GM21737 (cell line): ENCODE results near the gene ARFIP2.

Experiments
- ATAC-seq: cut with Tn5 transposase; IDR thresholded peaks from one replicate; pipeline ENCODE4 v1.9.1; 2021; ENCODE audit warnings: mild to moderate bottlenecking, moderate library complexity; ENCODE audit not compliant: unreplicated experiment

Gene ARFIP2

GRCh38 chr11:6483015-6483414 lies 1.9 kb upstream of the ARFIP2 start:
- ATAC-seq: no peak

DNA sequence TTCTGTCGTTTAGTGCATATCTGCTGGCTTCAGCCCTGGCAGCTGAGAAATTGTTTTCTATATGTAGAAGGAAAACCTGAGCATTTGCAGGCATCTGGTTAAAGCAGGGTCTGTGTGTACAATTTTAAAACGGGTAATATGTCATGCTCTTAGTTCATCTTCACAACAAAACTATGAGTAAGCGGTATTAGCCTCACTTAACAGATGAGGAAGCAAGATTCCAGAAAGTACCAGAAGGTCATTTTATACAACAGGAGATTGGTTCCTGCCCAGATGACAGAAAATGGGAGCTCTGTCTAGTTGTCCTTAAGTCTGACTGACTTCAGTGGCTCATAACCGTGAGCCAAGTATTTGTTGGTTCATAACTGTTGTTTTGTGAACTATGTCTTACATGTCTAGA lies 1.3 kb upstream of the ARFIP2 start:
- ATAC-seq: no peak

DNA sequence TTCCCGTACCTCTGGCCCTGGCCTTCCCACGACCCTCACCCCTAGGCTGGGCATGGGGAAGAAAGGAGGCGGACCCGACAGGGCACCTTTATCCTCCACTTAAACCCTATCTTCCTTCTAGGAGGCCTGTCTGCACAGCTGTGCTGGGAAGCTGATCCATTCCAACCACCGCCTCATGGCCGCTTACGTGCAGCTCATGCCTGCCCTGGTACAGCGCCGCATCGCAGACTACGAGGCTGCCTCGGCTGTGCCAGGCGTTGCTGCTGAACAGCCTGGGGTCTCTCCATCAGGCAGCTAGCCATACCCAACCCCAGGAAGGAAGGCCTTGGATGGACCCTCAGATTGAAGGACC lies 769 bp upstream of the ARFIP2 start:
- ATAC-seq: no peak

- ATAC-seq: no peak
Measured at GRCh38 chr11:6480299-6480914, 724 bp downstream of the ARFIP2 start.

- ATAC-seq: no peak
Measured at GRCh38 chr11:6476571-6476970, 4.6 kb downstream of the ARFIP2 start.

GRCh38 chr11:6475936-6476335 lies 5.2 kb downstream of the ARFIP2 start:
- no peak for ATAC-seq

- no peak for ATAC-seq
Measured at GRCh38 chr11:6474806-6475500, 6.2 kb downstream of the ARFIP2 start.

- no peak for ATAC-seq
Measured at GRCh38 chr11:6474413-6474792, 6.7 kb downstream of the ARFIP2 start.

- ATAC-seq: peak; percentile 72
Measured at GRCh38 chr11:6473451-6474412, 7.4 kb downstream of the ARFIP2 start, which contains the start of gene TRIM3. Gene TRIM3, minus strand, starts transcription at chr11:6473941. Its CDS starts 8,246 bp downstream, at chr11:6465695.

- ATAC-seq: no peak
Measured at GRCh38 chr11:6472934-6473333, 8.2 kb downstream of the ARFIP2 start.

GRCh38 chr11:6469599-6469998 lies 11.5 kb downstream of the ARFIP2 start:
- ATAC-seq: no peak

DNA sequence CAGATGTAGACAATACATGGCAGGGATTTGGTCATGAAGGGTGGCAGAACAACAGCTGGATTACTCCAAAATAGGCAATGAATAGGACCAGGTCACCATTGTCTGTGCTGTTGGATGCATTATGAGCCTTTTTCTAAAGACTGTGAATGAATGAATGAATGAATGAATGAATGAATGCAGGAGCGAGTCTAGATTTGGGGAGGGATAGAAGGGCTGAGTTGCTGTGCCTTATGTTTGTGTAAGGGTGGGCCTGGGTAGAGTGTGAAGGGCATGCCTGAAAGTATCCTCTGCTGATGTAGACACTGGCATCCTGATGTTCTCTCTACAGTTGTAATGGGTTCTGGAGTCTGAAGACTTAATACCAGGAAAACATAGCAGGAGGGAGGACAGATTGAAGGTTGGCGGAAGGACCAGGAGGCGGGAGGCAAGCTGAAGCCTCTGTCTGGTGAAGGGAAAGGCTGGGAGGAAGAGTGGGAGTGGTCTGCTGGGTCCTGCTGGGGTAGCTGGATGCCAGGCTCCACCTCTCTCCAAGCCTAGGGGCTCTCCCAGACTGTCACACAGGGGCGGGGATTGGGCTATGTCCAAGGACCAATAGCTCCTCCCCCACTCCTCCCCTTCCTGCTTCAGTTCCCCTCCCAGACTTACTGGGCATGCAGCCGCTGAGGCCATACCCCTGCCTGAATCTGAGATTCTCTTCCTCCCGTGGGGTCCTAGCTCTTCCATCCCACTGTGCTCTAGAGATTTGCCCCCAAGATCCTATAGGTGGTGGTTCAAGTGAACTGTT lies 12.2 kb downstream of the ARFIP2 start:
- ATAC-seq: peak; percentile 54

DNA sequence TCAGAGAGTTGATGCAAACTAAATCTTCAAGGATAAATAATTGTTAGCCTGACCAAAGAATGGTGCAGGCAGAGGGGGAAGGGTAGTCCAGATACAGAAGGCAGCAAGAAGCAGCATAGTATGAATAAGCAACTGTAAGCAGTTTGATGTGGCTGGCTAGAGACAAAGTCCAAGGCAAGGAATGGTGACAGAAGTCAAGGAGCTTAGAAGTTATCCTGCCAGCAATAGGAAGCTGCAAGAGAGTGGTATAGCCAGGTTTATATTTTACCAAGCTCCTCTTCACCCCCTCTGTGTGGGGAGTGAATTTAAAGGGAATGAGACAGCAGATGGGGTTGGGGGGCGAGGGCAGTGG lies 22.1 kb downstream of the ARFIP2 start:
- ATAC-seq: no peak

DNA sequence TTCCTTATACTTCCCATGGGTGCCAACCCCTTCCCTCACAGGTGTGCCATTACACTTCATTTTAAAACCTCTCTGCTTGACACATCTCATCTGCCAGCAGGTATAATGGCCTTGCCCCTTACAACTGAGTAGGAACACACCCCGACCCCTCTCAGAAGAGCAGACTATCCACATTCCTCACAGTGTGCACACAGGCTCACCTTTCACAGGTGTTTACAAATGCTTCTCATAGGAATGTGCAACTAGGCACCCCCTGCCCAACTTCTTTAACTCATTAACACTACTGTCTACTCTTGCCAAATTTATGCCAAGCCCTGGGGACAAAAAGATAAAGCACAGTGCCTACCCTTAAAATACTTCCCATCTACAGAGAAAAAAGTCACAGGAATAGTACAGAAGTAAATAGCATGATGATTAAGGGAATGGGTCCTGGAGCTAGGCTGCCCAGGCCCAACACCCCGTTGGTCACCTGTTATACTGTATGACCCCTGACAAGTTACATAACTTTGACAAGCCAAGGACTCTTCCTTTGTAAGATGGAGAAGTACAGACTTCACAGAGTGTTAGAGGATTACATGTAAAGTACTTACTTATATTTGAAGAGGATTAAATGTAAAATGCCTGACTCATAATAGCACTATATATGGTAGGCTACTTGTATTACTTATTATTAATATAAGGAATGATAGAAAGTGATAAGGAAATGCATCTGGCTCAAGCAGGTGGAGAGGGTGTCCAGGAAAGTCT lies 22.6 kb downstream of the ARFIP2 start:
- ATAC-seq: no peak

DNA sequence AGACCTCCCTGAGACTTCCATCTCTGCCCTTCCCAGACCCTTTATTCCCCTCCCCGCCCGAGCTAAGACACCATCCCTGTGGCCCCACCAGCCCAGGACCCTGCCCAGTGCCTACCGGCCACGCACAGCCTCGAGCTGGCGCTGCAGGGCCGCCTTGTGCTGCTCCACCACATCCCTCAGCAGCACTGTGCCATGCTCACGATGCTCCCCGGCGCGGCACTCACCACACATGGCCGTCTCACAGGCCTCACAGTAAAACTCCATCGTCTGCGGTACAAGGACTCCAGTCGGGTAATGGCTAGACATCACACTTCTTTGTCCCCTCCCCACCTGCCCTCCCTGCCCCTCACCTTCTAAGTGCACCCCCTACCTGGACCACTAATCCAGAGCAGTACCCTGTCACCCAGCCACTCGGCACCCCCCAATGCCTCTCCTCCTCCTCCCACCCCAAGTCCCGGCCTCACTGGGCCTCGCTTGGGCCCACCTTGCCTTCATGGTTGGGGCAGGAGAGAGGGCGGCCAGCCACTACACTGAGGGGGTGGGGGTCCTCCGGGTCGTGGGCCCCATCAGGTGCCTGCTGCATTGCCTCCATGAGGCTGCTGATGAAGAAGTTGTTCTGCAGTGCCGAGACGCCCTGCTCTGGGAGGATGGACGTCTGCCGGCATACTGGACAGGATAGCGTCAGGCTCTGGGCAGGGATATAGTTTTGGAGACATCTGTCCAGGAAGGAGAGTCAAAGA lies 23.4 kb downstream of the ARFIP2 start:
- ATAC-seq: no peak

- ATAC-seq: no peak
Measured at GRCh38 chr11:6456361-6457073, 24.6 kb downstream of the ARFIP2 start.

GRCh38 chr11:6455070-6455469 lies 26.1 kb downstream of the ARFIP2 start:
- ATAC-seq: no peak

DNA sequence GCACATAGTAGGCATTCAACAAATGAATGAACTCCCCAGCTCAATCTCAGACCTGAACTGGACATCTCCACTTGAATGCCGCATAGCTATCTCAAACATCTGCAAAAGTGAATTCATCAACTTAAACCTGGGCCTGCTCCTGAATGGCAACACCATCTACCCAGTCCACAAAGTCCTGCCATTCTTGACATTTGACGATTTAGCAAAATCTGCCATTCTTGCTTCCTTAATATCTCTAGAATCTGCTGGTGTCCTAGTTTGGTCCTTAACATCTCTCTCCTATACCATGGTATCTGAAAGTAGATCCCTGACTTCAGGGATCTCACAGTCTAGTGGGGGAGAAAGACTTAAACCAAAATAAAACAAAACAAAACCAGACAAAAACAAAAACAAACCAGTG lies 28.0 kb downstream of the ARFIP2 start:
- no peak for ATAC-seq

DNA sequence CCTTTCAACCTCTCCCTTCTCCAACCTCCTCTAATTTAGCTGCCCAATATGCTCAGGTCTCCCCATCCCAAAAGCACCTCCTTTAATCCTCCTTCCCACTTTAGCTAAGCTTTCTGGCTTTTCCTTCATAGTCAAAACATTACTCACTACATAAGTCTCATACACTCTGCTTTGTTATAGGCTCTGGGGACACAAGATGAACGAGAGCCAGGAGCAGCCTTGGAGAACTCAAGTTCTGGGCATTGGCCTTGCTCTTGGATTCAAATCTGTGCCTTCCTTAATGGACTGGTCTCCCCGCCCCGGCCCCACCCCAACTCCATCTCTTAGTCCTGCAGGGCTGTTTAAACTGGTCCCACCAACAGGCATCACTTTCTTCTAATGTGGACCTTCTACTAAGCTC lies 28.9 kb downstream of the ARFIP2 start:
- ATAC-seq: no peak
